Measurements from ENCODE around the gene TSPAN4.

GRCh38 chr11:912266-912665, 69.6 kb downstream of the TSPAN4 start:
- TF ChIP-seq, protein P1, sequence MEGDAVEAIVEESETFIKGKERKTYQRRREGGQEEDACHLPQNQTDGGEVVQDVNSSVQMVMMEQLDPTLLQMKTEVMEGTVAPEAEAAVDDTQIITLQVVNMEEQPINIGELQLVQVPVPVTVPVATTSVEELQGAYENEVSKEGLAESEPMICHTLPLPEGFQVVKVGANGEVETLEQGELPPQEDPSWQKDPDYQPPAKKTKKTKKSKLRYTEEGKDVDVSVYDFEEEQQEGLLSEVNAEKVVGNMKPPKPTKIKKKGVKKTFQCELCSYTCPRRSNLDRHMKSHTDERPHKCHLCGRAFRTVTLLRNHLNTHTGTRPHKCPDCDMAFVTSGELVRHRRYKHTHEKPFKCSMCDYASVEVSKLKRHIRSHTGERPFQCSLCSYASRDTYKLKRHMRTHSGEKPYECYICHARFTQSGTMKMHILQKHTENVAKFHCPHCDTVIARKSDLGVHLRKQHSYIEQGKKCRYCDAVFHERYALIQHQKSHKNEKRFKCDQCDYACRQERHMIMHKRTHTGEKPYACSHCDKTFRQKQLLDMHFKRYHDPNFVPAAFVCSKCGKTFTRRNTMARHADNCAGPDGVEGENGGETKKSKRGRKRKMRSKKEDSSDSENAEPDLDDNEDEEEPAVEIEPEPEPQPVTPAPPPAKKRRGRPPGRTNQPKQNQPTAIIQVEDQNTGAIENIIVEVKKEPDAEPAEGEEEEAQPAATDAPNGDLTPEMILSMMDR (IDR thresholded peaks at IDR 0.05): no peak
- TF ChIP-seq POLR2AphosphoS5 (IDR thresholded peaks at IDR 0.05) (no peak), POLR2A (IDR thresholded peaks at IDR 0.05) (no peak)
